K562 (cell line): ENCODE measurements around the gene FMNL2. TPM values are rescaled to one million over a fixed set of nuclear protein-coding genes. Genes with fewer than 3 reads are reported as not detected.

ENCODE experiments used
- ATAC-seq: fragments of 200-7000 bp; cut with Tn5 transposase; 3 replicates; pipeline ENCODE4 v1.9.1; 2020; ENCODE audit warnings: moderate library complexity
- BruUV-seq: library from RNA; stranded (reverse); fragments of 400-500 nt; replicated peaks from 2 replicates; lab custom pipeline; 2021; lab: Mats Ljungman, UMichigan
- CTCF ChIA-PET: fragments of 300-600 bp; formaldehyde crosslinking; extraction: SDS; loops from one replicate; lab custom pipeline; 2021; ENCODE audit warnings: low intra/inter-chr PET ratio; lab: Yijun Ruan, JAX
- POLR2A ChIA-PET: fragments of 300-600, 350-650 bp; sonication (Branson Sonifier 250); formaldehyde crosslinking; extraction: SDS; loops from one replicate; lab custom pipeline; 2021; ENCODE audit warnings: antibody characterized with exemption, inconsistent platforms; lab: Yijun Ruan, JAX
- DNase-seq, 4 experiments: peaks; one replicate each; pipeline versions ENCODE4 v3.0.0 to v3.0.0-alpha.2; 2011 to 2018; ENCODE audit warnings: low spot score in 3 of 4, mixed read lengths in 3 of 4; ENCODE audit errors: extremely low read depth in 1 of 4
- FAIRE-seq: peaks from 2 replicates; lab custom pipeline; 2011; peaks lifted over from hg19 to GRCh38; lab: Jason Lieb, UNC
- H2AFZ ChIP-seq: 2 replicates; pipeline ENCODE4 v1.6.0; 2011; ENCODE audit warnings: low read depth, low read length, control low read depth, inconsistent platforms
- H3K27ac ChIP-seq: fragments of 200-600 bp; 3 replicates; pipeline ENCODE4 v1.8.0; 2011; ENCODE audit warnings: low read depth, mild to moderate bottlenecking, control low read depth, inconsistent platforms, low read length, moderate library complexity, mixed read lengths; ENCODE audit errors: extremely low read depth
- H3K27me3 ChIP-seq, 2 experiments: fragments of 300-600 bp in 1 of 2; 2 replicates in 1 of 2; 3 replicates in 1 of 2; pipeline versions ENCODE4 v1.6.0 to v1.8.0; 2011; ENCODE audit warnings: inconsistent platforms in 2 of 2, low read length in 2 of 2, mild to moderate bottlenecking in 1 of 2, mixed read lengths in 1 of 2, moderate library complexity in 1 of 2; ENCODE audit not compliant: control insufficient read depth in 2 of 2, insufficient read depth in 2 of 2
- H3K36me3 ChIP-seq: fragments of 300-600 bp; 3 replicates; pipeline ENCODE4 v1.8.0; 2011; ENCODE audit warnings: mild to moderate bottlenecking, low read length, inconsistent platforms; ENCODE audit not compliant: control insufficient read depth, insufficient read depth
- H3K4me1 ChIP-seq, 2 experiments: fragments of 200-600 bp in 1 of 2; replicated peaks in 1 of 2; 2 replicates in 1 of 2; 3 replicates in 1 of 2; pipeline versions ENCODE4 v1.5.1 to v1.8.0; 2011; ENCODE audit warnings: inconsistent platforms in 2 of 2, low read length in 2 of 2, mild to moderate bottlenecking in 1 of 2, mixed read lengths in 1 of 2, moderate library complexity in 1 of 2; ENCODE audit not compliant: control insufficient read depth in 2 of 2, insufficient read depth in 2 of 2
- H3K4me2 ChIP-seq: 2 replicates; pipeline ENCODE4 v1.6.1; 2011; ENCODE audit warnings: low read length, control low read depth, inconsistent platforms, mixed read lengths; ENCODE audit not compliant: insufficient read depth
- H3K4me3 ChIP-seq: fragments of 200-600 bp; sonication (generic), shearing (Covaris generic); 2 replicates; pipeline ENCODE4 v1.5.1; 2016; ENCODE audit warnings: control low read depth, inconsistent platforms
- H3K79me2 ChIP-seq: fragments of 200-600 bp; 3 replicates; pipeline ENCODE4 v1.8.0; 2011; ENCODE audit warnings: low read length, inconsistent platforms; ENCODE audit not compliant: control insufficient read depth, insufficient read depth
- H3K9ac ChIP-seq, 2 experiments: 2 replicates each; pipeline versions ENCODE4 v1.6.0 to v1.6.1; 2011; ENCODE audit warnings: low read depth in 2 of 2, low read length in 2 of 2, control low read depth in 1 of 2, inconsistent platforms in 1 of 2, mild to moderate bottlenecking in 1 of 2, mixed read lengths in 1 of 2; ENCODE audit not compliant: insufficient read depth in 1 of 2
- H3K9me1 ChIP-seq: one replicate; pipeline ENCODE4 v1.6.0; 2011; ENCODE audit warnings: inconsistent platforms, mild to moderate bottlenecking, low read length, moderate library complexity; ENCODE audit not compliant: control insufficient read depth, insufficient read depth
- H3K9me3 ChIP-seq: replicated peaks from 2 replicates; pipeline ENCODE4 v1.5.1; 2011; ENCODE audit warnings: low read depth, low read length, inconsistent platforms; ENCODE audit not compliant: control insufficient read depth, insufficient read depth
- H4K20me1 ChIP-seq: replicated peaks from 2 replicates; pipeline ENCODE4 v1.6.1; 2011; ENCODE audit warnings: low read length, inconsistent platforms, mixed read lengths; ENCODE audit not compliant: control insufficient read depth, insufficient read depth
- CBFA2T2 ChIP-seq: fragments of 450-650 bp; conservative IDR thresholded peaks from 2 replicates; pipeline ENCODE4 v1.6.1; 2017; ENCODE audit warnings: mild to moderate bottlenecking
- FOXJ3 ChIP-seq: sonication (generic); formaldehyde crosslinking; IDR thresholded peaks from 2 replicates; pipeline ENCODE4 v1.4.0; 2020; ENCODE audit warnings: mild to moderate bottlenecking, missing genetic modification reagents
- HDGF ChIP-seq: fragments of 450-650 bp; IDR thresholded peaks from 2 replicates; pipeline ENCODE4 v1.6.1; 2016
- IFI16 ChIP-seq: fragments of 250-450 bp; sonication (Bioruptor Pico); IDR thresholded peaks from 2 replicates; pipeline ENCODE4 v2.1.2; 2022; ENCODE audit warnings: mild to moderate bottlenecking, inconsistent platforms
- KAT8 ChIP-seq: fragments of 450-650 bp; IDR thresholded peaks from 2 replicates; pipeline ENCODE4 v1.6.1; 2016; ENCODE audit warnings: low read depth, mild to moderate bottlenecking
- MTF1 ChIP-seq: fragments of 250-450 bp; sonication (Bioruptor Pico); IDR thresholded peaks from 2 replicates; pipeline ENCODE4 v1.9.0; 2021; ENCODE audit warnings: moderate library complexity, mild to moderate bottlenecking, inconsistent platforms, borderline replicate concordance
- POLR2AphosphoS2 ChIP-seq: IDR thresholded peaks from 2 replicates; pipeline ENCODE4 v1.6.1; 2012; ENCODE audit warnings: low read length, improper control_type of control experiment
- RCOR1 ChIP-seq, 2 experiments: IDR thresholded peaks; 2 replicates each; pipeline ENCODE4 v1.6.1; 2012; ENCODE audit warnings: low read depth in 2 of 2, low read length in 2 of 2, borderline replicate concordance in 1 of 2, improper control_type of control experiment in 1 of 2
- TAF15 ChIP-seq: fragments of 200-400 bp; formaldehyde crosslinking; IDR thresholded peaks from 2 replicates; pipeline ENCODE4 v1.6.1; 2017; ENCODE audit warnings: mild to moderate bottlenecking, low read depth, low read length, moderate library complexity
- ZNF146 ChIP-seq: IDR thresholded peaks from one replicate; pipeline ENCODE4 v1.6.1; 2018; ENCODE audit warnings: missing compliant biosample characterization; ENCODE audit not compliant: unreplicated experiment
- ZNF444 ChIP-seq: fragments of 250-450 bp; sonication (Bioruptor Pico); IDR thresholded peaks from 2 replicates; pipeline ENCODE4 v1.4.0; 2020; ENCODE audit warnings: mild to moderate bottlenecking, moderate library complexity
- WGBS: fragments of 100-300 bp; shearing (Covaris generic); methylation state at CpG from one replicate; pipeline ENCODE4 v1.1.6; 2016; ENCODE audit warnings: low coverage, mixed read lengths; ENCODE audit not compliant: insufficient coverage; ENCODE audit errors: missing lambda C conversion rate; 5-methylcytosine and 5-hydroxymethylcytosine counted together
- in situ Hi-C: fragments of 300-500 bp; cut with MboI; formaldehyde crosslinking; loops from 4 replicates; pipeline ENCODE4 v1.15.0; 2018; ENCODE audit warnings: inconsistent platforms, mixed read lengths
- intact Hi-C: fragments of 100-400 bp; cut with micrococcal nuclease; formaldehyde crosslinking; loops from 2 replicates; pipeline ENCODE4 v1.14.2; 2022
- polyA plus RNA-seq, 8 experiments: library from polyadenylated mRNA; depleted of rRNA in 4 of 8; stranded (reverse) in 5 of 8; unstranded in 3 of 8; fragments of >200 nt; fragmentation: Nextera tagmentation in 2 of 8; fragmentation: Illumina TruSeq in 1 of 8; extraction: Ambion mirVana in 2 of 8; extraction: Trizol in 1 of 8; gene quantifications; 2 replicates each; pipeline versions ENCODE4 v1.2.1 to v1.2.3, GENCODE V29; 2011 to 2014; ENCODE audit warnings: inconsistent platforms in 1 of 8, missing spikeins in 1 of 8
- total RNA-seq, 7 experiments: library from RNA; depleted of rRNA in 6 of 7; stranded (reverse); fragments of >200 nt in 6 of 7; fragmentation: Illumina TruSeq in 2 of 7; extraction: Trizol in 2 of 7; gene quantifications; 2 replicates each; pipeline versions ENCODE4 v1.2.1 to v1.2.3, GENCODE V29; 2011 to 2021; ENCODE audit warnings: low replicate concordance in 1 of 7
- TF ChIP-seq, protein P1 (sequence below): sonication (generic); formaldehyde crosslinking; IDR thresholded peaks from 2 replicates; pipeline ENCODE4 v1.8.1; 2023; ENCODE audit warnings: missing genetic modification reagents, mild to moderate bottlenecking, borderline replicate concordance

Gene FMNL2
- total and polyA plus RNA-seq, 9 of the 15 experiments (the other 6 are each of a cell fraction or from before 2014, with no cell fraction given) = 0.15 to 0.49 (median 0.24) TPM; not detected in 1

DNA sequence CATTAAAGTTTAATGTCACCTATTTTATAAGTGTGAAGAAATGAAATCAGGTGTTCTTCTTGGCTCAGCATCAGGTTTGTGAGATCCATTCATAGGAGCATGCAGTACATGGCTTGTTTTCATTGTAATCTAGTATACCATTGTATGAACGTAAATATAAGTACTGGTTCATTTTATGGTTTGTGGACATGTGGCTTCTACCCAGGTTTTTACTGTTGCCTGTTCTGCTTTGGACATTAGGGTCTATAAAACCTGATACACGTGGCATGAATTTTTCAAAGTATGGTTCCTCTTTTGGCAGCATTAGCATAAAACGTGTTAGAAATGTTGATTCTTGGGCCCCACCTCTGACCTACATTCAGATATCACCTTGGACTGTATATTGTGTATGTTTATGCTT, 206.7 kb downstream of the FMNL2 start:
- TF ChIP-seq CBFA2T2 (no peak), MTF1 (CRISPR knock-in tag) (no peak), KAT8 (no peak), FOXJ3 (CRISPR knock-in tag) (no peak), TAF15 (no peak), RCOR1 (IDR thresholded peaks at IDR 0.05; ENCODE audit: borderline replicate concordance in 1 of 2, low read depth in 2 of 2, low read length in 2 of 2) (no peak), ZNF146 (CRISPR knock-in tag) (no peak), HDGF (no peak), ZNF444 (no peak), IFI16 (CRISPR knock-in tag) (no peak), POLR2AphosphoS2 (no peak)
- TF ChIP-seq, protein P1, sequence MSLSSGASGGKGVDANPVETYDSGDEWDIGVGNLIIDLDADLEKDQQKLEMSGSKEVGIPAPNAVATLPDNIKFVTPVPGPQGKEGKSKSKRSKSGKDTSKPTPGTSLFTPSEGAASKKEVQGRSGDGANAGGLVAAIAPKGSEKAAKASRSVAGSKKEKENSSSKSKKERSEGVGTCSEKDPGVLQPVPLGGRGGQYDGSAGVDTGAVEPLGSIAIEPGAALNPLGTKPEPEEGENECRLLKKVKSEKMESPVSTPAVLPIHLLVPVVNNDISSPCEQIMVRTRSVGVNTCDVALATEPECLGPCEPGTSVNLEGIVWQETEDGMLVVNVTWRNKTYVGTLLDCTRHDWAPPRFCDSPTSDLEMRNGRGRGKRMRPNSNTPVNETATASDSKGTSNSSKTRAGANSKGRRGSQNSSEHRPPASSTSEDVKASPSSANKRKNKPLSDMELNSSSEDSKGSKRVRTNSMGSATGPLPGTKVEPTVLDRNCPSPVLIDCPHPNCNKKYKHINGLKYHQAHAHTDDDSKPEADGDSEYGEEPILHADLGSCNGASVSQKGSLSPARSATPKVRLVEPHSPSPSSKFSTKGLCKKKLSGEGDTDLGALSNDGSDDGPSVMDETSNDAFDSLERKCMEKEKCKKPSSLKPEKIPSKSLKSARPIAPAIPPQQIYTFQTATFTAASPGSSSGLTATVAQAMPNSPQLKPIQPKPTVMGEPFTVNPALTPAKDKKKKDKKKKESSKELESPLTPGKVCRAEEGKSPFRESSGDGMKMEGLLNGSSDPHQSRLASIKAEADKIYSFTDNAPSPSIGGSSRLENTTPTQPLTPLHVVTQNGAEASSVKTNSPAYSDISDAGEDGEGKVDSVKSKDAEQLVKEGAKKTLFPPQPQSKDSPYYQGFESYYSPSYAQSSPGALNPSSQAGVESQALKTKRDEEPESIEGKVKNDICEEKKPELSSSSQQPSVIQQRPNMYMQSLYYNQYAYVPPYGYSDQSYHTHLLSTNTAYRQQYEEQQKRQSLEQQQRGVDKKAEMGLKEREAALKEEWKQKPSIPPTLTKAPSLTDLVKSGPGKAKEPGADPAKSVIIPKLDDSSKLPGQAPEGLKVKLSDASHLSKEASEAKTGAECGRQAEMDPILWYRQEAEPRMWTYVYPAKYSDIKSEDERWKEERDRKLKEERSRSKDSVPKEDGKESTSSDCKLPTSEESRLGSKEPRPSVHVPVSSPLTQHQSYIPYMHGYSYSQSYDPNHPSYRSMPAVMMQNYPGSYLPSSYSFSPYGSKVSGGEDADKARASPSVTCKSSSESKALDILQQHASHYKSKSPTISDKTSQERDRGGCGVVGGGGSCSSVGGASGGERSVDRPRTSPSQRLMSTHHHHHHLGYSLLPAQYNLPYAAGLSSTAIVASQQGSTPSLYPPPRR (CRISPR knock-in tag) = no peak
- ChIA-PET POLR2A (no interaction called here), CTCF (no interaction called here)
- Histone ChIP-seq H3K9me1 (no peaks in the 10 kb centered on the region), H2AFZ (no peak overlapping the region), H3K4me2 (no peak overlapping the region), H3K9ac (no peak overlapping the region), H4K20me1 (no peaks in the 10 kb centered on the region), H3K36me3 (no peaks in the 10 kb centered on the region), H3K27ac (no peak overlapping the region), H3K4me1 (no peaks in the 10 kb centered on the region), H3K9me3 (no peaks in the 10 kb centered on the region), H3K79me2 (no peaks in the 10 kb centered on the region), H3K27me3 (peaks cover 6 to 12% of the 10 kb centered on the region in 2 experiments; a peak in 4 of 5 replicates), H3K4me3 (no peak overlapping the region)
- DNase-seq (no peak), FAIRE-seq (no peak), ATAC-seq (no peak)
- 0% methylated on average over 3 of the region's 3 CpGs for WGBS
- intact Hi-C loops = no loop called here
- BruUV-seq = no TSS peak
- in situ Hi-C loops = no loop called here
